G401.6 (cell line): ENCODE measurements around the gene GAL3ST1.

Source experiments
- FAIRE-seq: peaks from 2 replicates; lab custom pipeline; 2012; peaks lifted over from hg19 to GRCh38; lab: Jason Lieb, UNC

The GAL3ST1 gene

DNA sequence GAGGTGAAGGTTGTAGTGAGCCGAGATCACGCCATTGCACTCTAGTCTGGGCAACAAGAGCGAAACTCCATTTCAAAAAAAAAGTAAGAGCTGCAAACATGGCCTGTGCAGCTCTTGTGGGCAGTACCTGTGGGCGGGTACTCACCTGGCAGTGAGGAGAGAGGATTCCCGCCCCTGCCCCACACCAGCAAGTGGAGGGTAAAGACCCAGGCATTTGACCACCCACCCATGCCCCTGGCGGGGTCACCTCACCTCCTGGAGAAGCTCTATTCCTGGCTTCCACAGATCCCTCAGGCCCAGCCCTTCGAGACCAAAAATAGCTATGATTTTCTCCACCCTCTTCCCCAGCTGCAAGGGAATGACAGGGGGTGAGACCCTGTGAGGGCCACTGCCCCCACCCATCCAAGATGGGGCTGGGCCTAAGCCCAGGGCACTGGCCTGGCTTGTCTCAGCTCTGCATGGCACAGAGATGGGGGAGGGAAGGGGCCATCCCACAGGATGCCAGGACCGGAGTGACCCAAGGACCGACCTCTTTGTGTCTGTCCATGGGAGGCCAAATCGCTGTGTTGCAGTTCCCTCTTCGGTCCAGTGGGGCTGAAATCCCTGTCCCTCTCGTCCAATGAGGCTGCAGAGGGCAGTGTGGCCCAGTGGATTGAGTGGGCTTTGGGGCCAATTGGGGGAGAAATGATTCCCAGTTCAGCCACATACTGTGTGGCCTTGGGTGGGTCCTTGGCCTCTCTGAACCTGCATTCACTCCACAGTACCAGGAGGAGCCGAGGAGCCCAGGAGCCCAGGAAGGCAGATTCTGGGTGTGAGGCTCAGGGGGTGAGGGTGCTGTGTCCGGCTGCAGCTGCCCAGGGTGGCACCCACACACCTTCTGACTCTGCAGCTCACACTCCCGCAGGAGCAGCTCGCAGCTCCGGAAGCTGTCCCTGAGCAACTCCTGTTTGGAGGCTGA lies 42.5 kb downstream of the GAL3ST1 start:
- no peak for FAIRE-seq

DNA sequence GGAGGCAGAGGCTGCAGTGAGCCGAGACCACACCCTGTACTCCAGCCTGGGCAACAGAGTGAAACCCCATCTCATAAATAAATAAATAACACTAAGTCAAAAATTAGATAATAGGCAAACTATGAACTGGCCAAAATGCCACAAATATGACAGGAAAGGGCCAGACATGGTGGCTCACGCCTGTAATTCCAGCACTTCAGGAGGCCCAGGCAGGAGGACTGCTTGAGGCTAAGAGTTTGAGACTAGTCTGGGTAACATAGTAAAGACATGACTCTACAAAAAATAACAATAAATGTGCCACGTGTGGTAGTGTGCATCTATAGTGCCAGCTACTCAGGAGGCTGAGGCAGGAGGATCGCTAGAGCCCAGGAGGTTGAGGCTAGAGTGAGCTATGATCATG lies 47.8 kb downstream of the GAL3ST1 start:
- FAIRE-seq: no peak

DNA sequence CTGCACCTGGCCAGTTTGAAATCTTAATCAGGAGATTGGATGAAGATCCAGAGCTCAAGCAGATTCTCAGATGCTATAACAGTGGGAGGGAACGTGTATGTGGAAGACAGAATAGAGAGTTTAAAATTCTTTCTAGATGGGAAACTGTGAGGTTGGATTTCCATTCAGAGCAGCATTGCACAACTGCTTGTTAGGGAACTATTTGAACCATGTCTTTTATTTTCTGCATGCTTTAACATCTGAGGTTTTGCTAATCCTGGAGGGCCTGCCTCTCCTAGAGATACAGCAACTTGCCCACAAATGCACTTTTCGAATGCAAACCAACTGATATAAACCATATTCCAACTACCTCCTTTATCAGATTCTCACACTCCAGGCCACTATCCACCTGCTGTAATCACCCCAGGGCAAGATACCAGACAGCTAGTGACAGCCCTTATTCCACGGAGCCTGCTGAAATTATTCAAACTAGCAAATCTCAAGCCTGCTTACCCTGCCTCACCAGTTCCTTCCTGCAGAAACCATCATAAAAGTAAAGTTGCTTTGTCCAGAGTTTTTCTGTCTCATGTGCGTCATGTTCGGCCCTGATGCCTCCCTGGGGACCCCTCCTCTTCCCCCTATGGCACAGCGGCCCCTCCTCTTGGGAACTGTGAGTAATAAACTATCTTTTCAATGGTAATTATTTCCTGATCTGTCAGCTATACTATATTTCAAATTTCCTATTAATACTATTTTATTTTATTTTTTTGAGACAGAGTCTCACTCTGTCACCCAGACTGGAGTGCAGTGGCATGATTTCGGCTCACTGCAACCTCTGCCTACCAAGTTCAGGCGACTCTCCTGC lies 50.6 kb downstream of the GAL3ST1 start:
- no peak for FAIRE-seq

DNA sequence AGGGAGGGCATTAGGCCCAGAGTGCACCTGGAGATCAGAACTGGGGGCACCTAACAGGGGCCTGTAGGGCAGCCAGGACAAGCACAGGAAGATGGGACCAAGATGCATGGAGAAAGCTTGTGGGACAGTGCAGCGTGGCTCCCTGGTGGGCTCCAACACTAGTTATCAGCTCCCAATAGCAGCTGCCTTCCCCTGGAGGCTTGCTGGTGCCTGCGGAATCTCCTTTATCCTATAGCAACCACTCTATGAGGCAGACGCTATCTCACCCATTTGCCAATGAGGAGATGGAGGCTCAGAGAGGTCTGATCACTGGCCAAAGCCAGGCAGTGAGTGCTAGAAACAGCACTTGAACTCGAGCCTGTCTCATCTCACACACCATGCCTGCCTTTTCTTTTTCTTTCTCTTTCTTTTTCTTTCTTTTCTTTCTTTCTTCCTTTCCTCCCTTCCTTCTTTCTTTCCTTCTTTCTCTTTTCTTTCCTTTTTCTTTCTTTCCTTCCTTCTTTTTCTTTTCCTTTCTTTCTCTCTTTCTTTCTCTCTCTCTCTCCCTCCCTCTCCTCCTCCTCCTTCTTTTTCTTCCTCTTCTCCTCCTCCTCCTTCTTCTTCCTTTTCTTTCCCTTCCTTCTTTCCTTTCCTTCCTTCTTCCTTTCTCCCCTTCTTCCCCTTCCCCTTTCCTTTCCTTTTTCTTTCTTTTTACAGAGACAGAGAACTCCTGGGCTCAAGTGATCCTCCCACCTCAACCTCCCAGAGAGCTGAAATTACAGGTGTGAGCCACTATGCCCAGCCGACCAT lies 52.9 kb downstream of the GAL3ST1 start:
- no peak for FAIRE-seq

DNA sequence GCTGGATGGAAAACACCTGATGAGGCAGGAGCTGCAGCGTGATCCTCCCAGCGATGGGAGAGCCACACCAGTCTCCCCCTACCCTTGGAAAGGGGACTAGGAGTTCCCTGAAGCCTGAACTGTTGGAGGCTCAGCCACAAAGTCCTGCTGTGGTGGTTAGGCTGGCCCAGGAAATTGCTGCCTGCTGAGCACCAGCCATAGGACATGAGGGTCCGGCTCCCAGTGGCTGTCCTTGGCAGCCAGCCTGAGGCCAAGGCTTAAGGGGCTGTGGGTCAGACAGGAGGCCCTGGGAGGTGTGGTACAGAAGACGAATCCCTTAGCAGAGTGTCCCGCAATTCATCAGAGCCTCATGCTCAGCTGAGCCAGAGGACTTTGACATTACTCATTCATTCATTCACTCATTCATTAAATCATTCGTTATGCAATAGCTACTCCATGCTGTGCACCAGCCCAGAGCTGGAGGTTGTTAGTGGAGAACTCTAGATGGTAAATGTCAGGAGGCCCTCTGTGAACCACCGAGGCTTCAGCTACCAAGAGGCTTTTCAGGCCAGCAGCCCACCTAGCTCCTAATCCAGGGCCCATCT lies 54.5 kb downstream of the GAL3ST1 start:
- FAIRE-seq: no peak

DNA sequence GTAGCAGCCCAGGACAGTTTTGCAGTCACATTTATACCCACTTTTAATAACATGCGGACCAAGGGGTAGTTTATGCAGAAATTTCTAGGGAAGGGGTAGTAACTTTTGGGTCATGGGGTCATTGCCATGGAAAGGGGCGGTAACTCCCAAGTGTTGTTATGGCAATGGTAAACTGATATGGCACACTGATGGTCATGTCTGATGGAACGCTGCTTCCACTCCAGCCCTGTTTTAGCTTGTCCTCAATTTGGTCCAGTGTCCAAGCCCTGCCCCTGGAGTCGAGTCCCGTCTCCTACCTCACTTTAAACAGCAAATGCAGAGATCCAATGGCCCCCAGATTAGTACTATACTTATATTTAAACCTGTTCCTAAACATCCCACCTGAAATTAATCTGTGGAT lies 57.7 kb downstream of the GAL3ST1 start:
- FAIRE-seq: no peak

DNA sequence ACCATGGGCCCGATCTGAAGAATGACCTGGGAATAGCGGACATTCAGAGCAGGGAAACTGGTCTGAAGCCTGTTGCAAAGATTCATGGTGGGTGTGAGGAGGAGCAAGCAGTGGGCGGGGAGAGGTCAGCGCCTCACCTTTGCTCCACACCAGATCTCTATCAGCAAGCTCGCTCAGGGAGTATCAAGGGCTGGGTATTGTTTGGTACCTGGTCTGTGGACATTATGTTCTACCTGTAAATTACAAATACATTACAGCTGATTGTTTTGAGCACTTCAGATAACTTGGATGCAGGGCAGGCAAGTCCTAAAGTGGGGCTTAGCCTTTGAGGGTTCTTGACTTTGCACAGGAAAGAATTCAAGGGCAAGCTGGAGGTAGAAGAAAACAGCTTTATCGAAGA lies 58.2 kb downstream of the GAL3ST1 start:
- no peak for FAIRE-seq

DNA sequence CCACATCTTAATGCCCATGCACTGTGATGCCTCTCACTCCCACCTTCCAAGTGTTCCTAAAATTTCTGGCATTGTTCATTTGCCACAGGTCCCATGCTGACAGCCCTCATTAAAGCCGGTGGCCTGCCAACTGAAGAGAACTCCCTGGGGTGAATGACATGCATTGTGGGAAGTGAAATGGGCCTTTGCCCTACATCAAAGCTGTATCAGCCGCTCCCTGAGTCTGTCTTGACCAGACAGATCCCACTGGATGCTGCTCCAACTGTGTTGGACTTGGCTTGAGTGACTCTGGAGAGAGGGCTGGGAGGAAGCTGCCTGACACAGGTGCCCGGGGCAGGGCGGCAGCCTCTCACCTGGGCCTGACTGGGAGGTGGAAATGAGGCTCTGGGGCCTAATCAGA lies 60.2 kb downstream of the GAL3ST1 start:
- FAIRE-seq: no peak

DNA sequence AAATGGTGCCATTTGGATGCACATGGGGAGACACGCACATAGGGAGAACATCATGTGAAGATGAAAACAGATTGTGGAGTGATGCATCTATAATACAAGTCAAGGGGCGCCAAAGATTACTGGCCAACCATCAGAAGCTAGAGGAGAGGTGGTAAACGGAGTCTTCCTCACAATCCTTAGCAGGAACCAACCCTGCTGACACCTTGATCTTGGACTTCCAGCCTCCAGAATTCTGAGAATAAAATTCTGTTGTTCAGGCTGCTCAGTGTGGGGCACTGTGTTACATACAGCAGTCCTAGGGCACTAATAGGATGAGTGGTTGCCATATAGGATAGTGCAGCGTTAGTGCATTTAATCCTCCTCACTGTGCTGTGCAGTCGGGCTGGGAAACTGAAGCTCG lies 61.0 kb downstream of the GAL3ST1 start:
- no peak for FAIRE-seq

DNA sequence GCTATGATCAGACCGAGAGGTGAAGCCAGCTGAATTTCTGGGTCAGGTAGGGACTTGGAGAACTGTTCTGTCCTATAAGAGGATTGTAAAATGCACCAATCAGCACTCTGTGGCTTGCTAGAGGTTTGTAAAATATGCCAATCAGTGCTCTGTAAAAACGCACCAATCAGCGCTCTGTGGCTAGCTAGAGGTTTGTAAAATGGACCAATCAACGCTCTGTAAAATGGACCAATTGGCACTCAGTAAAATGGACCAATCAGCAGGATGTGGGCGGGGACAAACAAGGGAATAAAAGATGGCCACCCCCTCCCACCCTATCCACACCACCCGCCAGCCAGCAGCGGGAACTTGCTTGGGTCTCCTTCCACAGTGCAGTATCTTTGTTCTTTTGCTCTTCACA lies 62.6 kb downstream of the GAL3ST1 start:
- no peak for FAIRE-seq

DNA sequence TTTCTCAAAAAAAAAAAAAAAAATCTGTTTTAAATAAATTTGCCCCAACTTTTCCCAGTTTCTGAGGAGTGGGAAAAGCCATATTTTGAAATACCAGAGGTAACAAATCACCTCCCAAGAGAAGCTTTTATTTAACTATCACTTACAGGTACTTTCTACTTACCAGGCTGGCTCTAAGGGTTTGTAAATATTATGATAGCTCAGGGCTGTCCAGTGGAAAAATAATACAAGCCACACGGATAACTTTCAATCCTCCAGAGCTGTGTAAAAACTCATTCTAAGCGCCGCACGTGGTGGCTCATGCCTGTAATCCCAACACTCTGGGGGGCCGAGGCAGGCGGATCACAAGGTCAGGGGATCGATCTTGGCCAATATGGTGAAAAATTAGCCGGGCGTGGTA lies 63.4 kb downstream of the GAL3ST1 start:
- no peak for FAIRE-seq

DNA sequence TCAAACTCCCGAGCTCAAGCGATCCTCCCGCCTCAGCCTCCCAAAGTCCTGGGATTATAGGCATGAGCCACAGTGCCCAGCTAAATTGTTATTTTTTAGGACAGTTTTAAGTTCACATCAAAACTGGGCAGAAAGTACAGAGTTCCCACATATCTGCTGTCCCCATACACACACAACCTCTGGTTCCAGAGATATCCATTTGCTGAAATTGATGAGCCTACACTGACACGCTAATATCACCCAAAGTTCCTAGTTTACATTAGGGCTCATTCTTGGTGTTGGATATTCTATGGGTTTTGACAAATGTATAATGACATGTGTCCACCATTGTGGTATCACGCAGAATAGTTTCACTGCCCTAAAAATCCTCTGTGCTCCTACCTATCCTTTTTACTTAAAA lies 66.2 kb downstream of the GAL3ST1 start:
- no peak for FAIRE-seq

DNA sequence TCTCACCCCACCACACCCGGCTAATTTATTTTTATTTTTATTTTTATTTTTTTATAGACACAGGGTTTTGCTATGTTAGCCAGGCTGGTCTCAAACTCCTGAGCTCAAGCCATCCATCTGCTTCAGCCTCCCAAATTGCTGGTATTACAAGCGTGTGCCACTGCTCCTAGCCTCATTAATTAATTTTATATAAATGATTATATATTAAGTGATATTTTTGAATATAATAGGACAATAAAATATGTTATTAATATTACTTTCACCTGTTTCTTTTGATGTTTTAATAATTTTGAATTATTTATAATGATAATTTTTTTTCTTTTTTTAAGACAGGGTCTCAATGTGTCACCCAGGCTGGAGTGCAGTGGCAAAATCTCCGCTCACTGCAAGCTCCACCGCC lies 66.8 kb downstream of the GAL3ST1 start:
- no peak for FAIRE-seq

DNA sequence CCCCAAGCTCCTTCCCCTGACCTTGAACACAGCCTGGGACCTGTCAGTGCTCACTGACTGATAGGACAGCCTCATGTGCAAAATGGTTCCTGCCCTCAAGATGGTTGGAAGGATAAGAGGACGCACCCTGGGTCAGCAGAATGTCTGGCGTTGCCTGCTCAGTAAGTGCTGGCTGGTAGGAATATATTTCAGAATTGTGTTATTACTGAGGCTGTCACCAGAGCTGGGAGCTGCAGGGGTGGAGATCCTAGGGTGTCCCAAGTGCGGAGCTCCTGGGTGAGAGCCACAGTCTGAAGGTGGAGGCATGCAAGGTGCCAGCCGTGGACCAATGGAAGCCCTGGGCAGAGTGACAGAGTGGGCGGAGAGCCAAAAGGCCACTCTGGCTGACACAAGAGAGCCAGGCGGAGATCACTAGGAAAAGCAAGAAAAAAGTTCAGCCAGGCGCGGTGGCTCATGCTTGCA lies 67.9 kb downstream of the GAL3ST1 start:
- FAIRE-seq: no peak
